CD4-positive, alpha-beta T cell treated with Interleukin-15 for 1 hour (primary cell): ENCODE results near the gene PIK3CD.
"Not testable (repeated sequence)": the region's sequence is repeated elsewhere in the genome, so short reads cannot be mapped to it uniquely, and the experiment has no call there.

Experiments
- DNase-seq: peaks from one replicate; pipeline ENCODE4 v3.0.0-alpha.2; 2020

Gene PIK3CD

DNA sequence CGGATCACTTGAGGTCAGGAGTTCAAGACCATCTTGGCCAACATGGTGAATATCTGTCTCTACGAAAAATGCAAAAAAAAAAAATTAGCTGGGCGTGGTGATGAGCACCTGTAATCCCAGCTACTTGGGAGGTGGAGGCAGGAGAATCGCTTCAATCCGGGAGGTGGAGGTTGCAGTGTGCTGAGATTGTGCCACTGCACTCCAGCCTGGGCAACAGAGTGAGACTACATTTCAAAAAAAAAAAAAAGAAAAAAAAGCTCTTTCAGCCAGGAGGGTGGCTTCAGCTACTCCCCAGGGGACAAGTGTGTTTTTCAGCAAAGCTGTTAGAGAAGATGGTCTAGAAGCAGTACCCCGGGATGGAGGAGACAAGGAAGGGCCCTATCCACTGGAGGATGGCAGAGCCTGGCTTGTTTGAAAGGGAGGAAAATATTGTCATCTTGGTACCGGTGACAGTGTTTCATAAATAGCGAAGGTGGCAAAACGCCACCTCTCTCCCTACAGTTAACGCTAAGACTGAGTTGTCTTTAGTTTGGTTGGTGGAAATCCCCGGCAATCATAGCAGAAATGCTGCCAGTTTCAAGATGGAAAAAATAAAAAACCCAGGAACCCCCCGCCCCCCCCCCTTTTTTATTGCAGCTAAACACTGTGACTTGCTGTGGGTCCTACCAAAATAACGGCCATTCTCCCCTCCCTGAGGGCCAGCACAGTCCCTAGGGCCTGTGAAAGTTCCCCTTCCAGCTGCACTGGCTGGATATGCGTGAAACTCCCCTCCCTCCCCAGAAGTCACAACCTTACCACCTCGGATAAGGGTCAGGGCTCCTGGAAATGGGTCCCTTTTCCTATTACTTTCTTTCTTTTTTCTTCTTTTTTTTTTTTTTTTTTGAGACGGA lies 3.5 kb downstream of the PIK3CD start:
- peak; percentile 44 for DNase-seq

DNA sequence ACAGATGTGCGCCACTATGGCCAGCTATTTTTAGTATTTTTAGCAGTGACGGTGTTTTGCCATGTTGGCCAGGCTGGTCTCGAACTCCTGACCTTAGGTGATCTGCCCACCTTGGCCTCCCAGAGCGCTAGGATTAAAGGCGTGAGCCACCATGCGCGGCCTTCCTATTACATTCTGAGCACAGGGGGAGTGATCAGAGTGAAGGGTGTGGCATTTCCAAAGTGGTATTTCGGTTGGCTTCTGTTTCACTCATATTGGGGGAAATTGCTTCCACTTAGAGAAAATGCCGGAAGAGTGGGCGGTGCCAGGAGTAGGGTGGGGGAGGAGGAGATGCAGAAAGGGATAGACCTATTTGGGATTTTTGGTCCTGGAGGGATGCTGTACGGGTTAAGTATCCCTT lies 4.3 kb downstream of the PIK3CD start:
- DNase-seq, result no peak

DNA sequence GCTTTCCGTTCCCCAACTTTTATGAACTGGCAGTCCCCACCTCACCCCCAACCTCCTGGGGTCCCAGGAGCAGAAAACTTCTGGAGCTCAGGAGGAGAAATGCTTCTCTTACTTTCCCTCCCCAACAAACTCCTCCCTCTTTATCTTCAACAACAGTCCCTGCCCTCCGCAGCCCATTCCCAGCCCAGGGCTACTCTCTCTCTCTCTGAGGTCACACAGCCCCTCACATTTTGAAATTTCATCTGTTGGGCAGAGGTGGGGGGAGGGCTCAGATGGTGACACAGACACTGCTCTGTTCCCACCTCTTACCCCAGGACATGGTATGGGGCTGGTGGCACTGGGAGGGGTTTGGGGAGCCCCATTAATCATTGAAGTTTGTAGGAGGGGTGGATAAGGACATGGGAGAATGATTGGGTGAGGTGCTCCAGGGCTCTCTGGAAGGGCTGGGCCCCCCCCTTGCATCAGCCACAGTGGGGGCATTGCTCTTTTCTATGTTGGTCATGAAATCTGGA lies 6.0 kb downstream of the PIK3CD start:
- no peak for DNase-seq

DNA sequence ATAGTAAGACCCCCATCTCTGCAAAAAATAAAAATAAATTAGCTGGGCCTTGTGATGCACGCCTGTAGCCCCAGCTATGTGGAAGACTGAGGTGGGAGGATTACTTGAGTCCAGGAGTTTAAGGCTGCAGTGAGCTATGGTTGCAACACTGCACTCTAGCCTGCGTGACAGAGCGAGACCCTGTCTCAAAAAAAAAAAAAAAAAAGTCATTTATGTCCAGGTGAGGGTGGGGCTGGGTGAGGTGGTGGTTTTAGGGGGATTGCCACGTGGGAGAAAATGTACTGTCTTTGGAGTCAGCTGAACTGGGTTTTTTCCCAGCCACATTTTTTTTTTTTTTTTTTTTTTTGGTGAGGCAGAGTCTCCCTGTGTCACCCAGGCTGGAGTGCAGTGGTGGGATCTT lies 6.7 kb downstream of the PIK3CD start:
- DNase-seq, result no peak

DNA sequence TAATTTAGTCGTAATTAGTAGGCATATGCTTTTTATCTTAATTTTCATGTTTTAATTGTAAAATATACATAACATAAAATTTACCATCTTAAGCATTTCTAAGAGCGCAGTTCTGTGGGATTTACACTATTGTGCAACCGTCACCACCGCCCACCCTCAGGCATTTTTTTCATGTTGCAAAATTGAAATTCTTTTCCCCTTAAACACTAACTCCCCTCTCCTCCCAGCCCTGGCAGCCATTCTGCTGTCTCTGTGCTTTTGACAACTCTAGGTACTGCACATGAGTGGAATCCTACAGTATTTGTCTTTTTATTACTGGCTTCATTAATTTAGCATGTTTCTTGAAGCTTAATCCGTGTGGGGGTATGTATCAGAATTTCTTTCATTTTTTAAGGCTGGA lies 7.8 kb downstream of the PIK3CD start:
- no peak for DNase-seq

DNA sequence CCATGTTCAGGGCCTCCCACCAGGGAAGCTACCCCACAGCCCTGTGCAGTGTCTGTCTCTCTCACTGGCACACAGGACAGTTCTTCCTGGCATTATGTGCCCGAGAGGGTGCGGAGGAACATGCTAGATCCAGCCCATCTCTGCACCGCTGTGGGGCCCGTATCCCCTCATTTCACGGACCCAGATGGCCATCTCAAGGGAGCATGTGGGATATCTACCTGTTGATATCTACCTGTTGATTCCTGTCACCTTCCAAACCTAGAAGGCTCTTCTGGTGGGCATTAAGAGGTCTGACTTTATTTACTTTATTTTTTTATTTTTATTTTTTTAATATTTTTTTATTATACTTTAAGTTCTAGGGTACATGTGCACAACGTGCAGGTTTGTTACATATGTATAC lies 11.7 kb downstream of the PIK3CD start:
- no peak for DNase-seq

DNA sequence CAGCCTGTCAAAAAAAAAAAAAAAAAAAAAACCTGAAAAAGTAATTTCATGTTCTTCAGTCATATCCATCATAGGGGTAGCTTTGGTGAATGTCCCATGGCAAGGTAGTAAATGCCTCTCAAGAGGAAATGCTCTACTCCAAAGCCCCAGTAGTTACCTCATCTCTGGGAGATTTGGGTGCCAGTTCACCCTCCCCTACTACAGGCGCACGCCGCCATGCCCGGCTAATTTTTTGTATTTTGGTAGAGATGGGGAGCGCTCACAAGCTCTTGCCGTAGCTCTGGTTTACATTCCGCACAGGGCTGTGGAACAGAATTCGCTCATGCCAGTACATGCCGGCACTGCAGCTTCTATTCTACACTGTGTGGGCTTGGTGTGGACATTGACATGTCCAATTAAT lies 13.7 kb downstream of the PIK3CD start:
- DNase-seq, result no peak

DNA sequence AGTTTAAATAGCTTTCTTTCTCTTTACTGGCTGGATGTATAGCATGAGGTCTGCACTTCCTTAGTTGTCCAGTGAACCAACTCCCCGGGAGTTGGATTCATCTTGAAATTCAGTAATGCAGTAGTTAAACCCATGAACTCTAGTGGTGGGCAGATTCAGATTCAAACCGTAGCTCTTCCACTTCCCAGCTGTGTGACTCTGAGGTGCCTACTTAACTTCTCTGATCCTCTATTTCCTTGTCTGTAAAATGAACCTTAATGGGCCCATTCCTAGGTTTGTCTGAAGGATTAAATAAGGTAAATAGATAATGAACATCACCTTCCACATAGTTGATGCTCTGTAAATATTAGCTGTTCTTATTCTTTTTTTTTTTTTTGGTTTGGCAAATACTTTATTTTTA lies 16.5 kb downstream of the PIK3CD start:
- DNase-seq, result no peak

DNA sequence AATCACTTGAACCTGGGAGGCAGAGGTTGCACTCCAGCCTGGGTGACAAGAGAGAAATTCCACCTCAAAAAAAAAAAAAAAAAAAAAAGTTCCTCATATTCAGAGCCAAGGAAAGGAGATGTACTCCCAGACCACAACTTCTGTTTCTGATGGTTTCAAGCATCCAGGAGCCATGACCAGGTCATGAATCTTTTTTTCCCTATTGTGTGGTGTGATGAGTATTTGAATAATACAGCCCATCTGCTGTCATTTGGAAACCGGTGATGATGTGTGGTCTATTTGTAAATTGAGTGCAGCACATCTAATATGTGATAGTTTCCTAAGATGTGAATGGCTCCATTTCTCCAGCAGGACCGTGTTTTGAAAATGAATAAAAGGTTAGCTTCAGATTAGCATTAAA lies 18.6 kb downstream of the PIK3CD start:
- no peak for DNase-seq

DNA sequence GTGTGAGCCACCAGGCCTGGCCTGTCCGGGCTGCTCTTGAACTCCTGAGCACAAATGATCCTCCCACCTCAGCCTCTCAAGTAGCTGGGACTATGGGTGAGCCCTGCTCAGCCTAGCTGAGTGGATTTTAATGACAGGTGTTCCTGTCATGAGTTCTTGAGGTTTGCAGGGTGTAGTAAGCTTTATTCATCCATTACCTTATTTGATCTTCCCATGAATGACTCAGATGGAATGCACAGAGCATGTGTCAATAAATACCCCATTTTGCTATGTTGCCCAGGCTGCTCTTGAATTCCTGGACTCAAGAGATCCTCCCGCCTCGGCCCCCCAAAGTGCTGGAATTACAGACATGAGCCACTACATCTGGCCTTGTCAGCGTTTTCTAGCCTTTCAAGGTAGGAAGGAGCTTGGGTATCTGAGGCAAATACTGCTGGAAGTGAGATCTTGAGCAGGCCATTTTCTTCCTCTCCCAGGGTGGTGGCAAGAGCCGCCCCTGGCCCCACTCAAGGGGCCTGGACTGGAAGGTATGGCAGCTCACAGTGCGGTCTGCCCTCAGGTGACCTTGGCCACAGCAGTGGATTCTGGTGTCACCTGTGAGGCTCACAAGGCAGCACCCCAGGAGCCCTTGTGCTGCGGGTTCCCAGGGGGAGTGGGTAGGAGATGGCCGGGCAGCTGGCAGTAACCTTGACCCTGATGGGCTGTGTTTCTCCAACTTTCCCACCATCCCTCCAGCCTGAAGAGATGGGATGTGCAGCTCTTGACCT lies 20.0 kb downstream of the PIK3CD start:
- DNase-seq, result no peak

DNA sequence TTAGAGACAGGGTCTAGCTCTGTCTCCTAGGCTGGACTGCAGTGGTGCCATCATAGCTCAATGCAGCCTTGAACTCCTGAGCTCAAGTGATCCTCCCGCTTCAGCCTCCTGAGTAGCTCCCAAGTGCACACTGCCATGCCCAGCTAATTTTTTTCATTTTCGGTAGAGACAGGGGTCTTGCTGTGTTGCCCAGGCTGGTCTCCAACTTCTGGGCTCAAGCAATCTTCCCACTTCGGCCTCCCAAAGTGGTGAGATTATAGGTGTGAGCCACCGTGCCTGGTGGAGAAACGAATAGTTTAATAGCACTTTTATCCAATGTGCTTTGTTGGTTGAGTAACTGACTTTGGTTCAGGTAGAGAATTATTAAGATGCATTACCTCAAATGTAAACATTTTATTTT lies 20.9 kb downstream of the PIK3CD start:
- no peak for DNase-seq

DNA sequence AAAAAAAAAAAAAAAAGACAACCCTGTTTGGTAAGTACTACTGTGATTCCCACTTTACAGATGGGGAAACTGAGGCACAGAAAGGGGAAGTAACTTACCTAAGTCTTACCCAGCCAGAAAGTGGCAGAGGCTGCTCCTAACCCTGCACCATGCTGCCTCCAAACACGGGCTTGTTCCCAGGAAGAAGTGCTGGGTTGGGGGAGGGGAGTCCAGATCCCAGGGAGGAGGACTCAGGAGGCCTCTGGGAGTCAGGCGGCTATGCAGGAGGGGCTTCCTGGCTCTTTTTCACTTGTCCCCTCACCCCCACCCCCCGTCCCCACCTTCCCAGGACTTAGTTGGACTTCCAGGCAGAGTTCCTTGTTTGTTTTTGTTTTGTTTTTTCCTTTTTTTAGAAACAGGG lies 23.9 kb downstream of the PIK3CD start:
- no peak for DNase-seq

DNA sequence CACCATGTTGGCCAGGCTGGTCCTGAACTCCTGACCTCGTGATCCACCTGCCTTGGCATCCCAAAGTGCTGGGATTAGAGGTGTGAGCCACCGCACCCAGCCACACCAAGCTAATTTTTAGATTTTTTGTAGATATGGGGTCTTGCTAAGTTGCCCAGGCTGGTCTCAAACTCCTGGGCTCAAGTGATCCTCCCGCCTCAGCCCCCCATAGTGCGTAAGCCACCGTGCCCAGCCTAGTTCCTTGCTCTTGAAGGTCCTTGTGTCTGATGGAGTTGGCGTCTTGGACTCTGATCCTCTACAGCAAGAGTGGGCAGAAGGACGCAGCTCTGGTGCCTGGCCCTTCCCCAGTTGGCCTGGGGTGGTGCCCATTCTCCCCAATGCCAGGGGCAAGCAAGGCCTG lies 24.6 kb downstream of the PIK3CD start:
- not testable (repeated sequence) for DNase-seq

DNA sequence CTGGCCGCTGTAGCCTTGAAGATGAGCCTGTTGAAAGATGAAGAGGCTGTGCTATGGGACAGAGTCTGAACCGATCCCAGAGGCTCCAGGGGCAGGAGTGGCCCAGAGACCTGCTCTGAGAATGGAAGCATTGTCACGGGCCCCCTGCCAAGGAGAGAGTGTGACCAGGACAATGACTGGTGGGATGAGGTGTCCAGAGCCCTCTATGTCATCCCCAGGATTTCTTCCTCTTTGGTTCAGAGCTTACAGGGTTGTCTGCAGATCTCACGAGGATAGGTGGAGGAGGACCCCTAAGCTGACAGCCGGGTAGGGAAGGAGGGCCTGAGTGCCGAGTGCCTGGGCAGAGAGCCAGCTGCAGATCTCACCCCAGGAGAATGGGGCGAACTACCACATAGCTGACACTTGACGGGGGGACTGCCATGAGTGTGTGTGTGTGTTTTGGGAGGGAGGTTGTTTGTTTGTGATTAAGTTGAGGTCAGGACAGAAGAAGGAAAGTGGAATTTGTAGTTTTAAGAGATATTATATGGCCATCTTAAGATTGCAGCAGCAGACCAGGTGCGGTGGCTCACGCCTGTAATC lies 25.4 kb downstream of the PIK3CD start:
- DNase-seq, result no peak

DNA sequence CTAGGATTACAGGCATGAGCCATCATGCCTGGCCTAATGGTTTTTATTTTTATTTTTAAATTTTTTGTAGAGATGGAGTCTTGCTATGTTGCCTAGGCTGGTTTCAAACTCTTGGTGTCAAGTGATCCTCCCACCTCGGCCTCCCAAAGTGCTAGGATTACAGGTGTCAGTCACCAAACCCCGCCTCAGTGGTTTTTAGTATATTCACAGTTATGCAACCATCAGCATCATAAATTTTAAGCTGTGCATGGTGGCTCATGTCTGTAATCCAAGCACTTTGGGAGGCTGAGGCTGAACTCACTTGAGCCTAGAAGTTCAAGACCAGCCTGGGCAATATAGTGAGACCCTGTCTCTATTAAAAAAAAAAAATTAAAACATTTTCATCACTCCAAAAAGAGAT lies 28.6 kb downstream of the PIK3CD start:
- DNase-seq, result no peak

DNA sequence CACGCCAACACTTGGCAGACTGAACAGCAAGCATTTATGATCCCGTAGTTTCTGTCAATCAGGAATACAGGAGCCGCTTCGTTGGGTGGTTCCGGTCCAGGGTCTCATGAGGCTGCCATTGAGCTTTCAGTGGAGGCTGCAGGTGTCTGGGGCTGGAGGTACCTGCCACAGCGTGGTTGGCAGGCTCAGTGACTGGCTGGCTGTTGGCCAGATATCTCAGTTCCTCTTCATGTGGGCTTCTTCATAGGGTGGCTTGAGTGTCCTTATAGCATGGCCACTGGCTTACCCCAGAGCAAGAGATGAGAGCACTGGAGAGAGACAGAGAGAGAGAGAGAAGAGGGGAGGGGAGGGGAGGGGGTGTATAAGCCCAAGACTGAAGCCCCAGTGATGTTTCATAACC lies 29.3 kb downstream of the PIK3CD start:
- DNase-seq, result no peak

DNA sequence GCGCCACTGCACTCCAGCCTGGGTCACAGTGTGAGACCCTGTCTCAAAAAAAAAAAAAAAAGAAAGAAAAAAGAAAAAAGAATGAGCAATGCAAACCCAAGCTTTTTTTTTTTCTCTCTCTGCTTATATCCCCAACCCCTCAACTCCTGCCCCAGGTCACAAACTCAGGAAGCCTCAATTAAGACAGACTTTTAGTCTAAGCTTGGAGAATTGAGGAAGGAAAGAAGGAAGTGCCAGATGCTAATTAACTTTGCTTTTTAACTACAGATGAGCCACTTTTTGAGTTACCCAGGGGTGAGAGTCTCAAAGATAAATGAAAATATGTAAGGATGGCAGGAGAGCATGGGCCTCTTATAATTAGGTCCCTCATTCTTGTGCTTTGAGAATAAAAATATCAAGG lies 33.3 kb downstream of the PIK3CD start:
- no peak for DNase-seq

DNA sequence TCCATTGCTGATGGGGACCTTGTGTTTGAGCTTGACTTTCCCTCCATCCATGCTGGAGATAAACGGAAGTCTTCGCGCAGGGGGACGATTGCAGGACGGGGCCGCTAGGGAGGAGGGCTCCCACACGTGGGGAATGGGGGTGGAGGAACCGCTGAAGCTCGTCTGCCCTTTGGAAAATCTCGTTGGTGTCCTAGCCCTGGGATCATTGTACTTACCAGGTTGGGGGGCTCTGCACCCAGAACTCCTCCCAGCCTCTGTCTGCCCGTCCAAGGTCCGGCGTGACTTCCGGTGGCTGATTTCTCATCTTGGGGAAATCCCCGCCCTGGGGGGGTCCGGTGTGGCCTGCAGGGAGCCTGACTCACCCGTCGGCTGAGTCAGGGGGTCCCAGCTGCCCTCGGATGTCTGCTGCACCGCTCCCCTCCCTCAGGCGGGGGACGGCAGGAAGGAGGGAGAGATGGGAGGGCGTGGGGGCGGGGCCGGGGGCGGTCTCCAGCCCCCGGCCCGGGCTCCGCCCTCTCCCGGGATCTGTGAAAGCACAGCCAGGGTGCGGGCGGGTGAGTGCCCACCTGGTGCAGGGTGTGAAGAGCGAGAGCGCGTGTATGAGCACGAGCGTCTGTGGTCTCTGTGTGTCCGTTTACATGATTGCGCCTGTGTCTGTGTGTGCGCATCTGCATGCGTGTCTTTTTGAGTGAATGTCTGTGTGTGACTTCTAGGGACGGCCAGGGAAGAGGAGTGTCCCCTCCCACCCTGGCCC lies 35.8 kb downstream of the PIK3CD start:
- DNase-seq, result peak; percentile 82

DNA sequence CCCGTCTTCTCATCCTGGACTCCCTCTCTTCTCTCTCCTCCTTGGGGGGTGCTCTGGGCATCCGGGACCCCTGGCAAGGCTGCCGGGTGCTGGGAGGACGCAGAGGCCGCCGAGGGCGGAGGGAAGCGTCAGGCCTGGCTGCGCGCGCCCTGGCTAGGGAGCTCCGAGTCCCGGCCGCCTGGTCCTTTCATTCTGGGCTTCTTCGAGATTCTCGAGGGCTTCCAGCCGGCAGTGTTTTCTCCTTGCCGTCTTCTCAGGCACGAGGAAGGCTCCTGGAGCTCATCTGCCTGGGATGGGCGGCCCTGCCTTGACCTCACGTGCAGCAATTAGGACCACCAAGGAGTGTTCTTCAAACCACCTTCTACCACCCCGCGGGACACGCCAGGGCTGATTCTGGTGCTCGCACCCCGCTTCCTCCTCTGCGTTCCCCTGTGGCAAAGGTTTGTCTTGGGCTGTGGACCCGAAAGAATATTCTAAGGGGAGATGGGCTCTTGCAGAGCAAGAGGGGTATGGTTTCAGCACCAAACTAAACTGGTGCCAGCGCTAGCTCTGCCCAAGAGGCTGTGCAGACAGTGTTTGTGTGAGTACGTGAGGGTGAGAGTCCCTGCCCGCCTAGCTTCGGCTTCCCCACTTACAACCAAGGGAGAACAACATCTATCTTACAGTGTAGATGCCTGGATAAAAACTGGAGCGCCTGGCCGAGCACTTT lies 36.5 kb downstream of the PIK3CD start:
- no peak for DNase-seq

DNA sequence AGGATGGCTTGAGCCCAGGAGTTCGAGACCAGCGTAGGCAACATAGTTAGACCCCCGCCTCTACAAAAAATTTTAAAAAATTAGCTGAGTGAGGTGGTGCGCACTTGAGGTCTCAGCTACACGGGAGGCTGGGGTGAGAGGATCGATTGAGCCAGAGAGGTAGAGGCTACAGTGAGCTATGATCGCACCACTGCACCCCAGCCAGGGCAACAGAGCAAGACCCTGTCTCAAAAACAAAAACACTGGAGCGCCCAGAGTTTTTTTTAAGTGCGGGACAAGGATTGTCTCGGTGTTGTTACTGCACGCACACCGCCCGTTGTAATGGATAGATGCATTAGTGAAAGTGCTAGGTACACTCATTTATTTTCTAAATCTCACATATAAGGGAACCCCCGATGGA lies 37.1 kb downstream of the PIK3CD start:
- no peak for DNase-seq

DNA sequence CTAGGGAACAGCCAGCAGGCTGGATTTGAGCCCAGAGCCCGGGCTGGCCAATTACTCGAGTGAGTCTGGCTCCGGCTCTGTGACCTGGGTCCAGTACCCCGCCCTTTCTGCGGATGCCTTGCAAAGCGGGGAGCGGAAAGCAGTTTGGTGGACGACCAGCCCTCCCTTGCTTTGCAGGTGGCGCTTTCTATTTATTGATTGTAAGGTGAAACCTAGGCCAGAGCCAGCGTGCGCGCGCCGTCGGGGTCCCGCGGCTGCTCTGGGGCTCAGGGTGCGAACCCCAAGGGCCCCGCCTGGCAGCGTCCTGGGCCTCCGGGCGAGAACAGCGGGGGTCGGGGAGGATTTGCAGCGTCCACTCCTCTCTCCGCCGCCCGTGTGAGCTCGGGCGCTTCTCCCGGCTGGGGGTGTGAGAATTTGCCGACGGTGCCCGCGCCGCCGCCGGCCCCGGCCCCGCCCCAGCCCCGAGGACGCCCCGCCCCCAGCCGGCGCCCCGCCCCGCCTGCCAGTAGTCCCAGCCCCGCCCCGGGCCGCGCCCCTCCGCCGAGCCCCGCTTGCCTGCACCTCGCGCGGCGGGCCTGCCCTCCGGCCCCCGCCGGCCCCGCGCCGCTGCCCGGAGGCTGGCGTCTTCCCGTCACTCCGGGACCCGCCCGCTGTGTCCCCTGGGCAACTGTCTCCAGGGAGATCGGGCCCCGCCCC lies 37.6 kb downstream of the PIK3CD start:
- peak; percentile 80 for DNase-seq

DNA sequence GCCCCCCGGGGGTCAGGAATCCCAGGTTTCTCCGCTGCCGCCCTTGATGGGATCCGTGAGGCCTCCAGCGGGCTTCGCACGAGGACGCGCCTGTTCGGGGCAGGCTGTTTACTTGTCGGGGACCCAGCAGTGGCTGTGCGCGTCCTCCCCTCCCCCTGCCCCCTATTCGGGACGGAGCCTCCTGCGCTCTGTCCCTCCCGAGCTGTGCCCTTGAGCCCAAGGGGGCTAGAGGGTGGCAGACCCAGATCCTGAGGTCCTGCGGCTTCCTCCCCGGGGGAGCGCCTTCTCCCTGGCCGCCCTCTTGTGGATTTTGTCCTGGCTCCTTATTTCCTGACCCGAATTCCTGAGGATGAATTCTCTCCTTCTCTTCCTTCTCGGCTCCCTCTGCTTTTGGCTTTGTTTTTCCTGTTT lies 38.4 kb downstream of the PIK3CD start:
- DNase-seq, result no peak
